Smooth muscle cell (in vitro differentiated cells): ENCODE measurements around the gene CREG2. TPM values are rescaled to one million over a fixed set of nuclear protein-coding genes. Genes with fewer than 3 reads are reported as not detected.

Experiments used
- DNase-seq: peaks from one replicate; lab custom pipeline; 2025; ENCODE audit not compliant: unreplicated experiment; lab: John Stamatoyannopoulos, UW
- H2AFZ ChIP-seq: fragments of 200-600 bp; sonication (generic); 2 replicates; pipeline ENCODE4 v1.6.0; 2016; ENCODE audit warnings: antibody characterized with exemption, low read depth, mild to moderate bottlenecking
- H3F3A ChIP-seq: fragments of 200-600 bp; sonication (generic); 2 replicates; pipeline ENCODE4 v1.6.0; 2017; ENCODE audit warnings: antibody characterized with exemption, low read depth
- H3K27ac ChIP-seq: fragments of 200-600 bp; sonication (generic); 2 replicates; pipeline ENCODE4 v1.5.1; 2016; ENCODE audit warnings: low read depth, mild to moderate bottlenecking
- H3K27me3 ChIP-seq: fragments of 200-600 bp; sonication (generic); 2 replicates; pipeline ENCODE4 v1.6.1; 2016; ENCODE audit warnings: low read depth, mild to moderate bottlenecking
- H3K36me3 ChIP-seq: fragments of 200-600 bp; sonication (generic); 2 replicates; pipeline ENCODE4 v1.5.1; 2016; ENCODE audit warnings: low read depth
- H3K4me1 ChIP-seq: fragments of 200-600 bp; sonication (generic); 2 replicates; pipeline ENCODE4 v1.5.1; 2016; ENCODE audit warnings: low read depth
- H3K4me2 ChIP-seq: fragments of 200-600 bp; sonication (generic); 2 replicates; pipeline ENCODE4 v1.6.0; 2016; ENCODE audit warnings: mild to moderate bottlenecking
- H3K4me3 ChIP-seq: fragments of 200-600 bp; sonication (generic); 2 replicates; pipeline ENCODE4 v1.5.1; 2016; ENCODE audit warnings: mild to moderate bottlenecking
- H3K79me2 ChIP-seq: fragments of 200-600 bp; sonication (generic); 2 replicates; pipeline ENCODE4 v1.6.0; 2016; ENCODE audit warnings: low read depth, mild to moderate bottlenecking
- H3K9ac ChIP-seq: fragments of 200-600 bp; sonication (generic); 2 replicates; pipeline ENCODE4 v1.6.0; 2016; ENCODE audit warnings: low read depth
- H3K9me3 ChIP-seq: fragments of 200-600 bp; sonication (generic); replicated peaks from 2 replicates; pipeline ENCODE4 v1.5.1; 2016; ENCODE audit warnings: low read depth
- H4K20me1 ChIP-seq: fragments of 200-600 bp; sonication (generic); 2 replicates; pipeline ENCODE4 v1.6.0; 2016; ENCODE audit warnings: low read depth
- WGBS: methylation state at CpG from one replicate; pipeline ENCODE4 v1.1.7; 2016; ENCODE audit warnings: low lambda C conversion rate; 5-methylcytosine and 5-hydroxymethylcytosine counted together
- polyA plus RNA-seq: library from polyadenylated mRNA; unstranded; fragments of >200 nt; fragmentation: Nextera tagmentation; extraction: Ambion mirVana; gene quantifications from 2 replicates; pipeline ENCODE4 v1.2.1, GENCODE V29; 2016
- total RNA-seq: library from RNA; depleted of rRNA; stranded (reverse); fragments of >200 nt; gene quantifications from 2 replicates; pipeline ENCODE4 v1.2.3, GENCODE V29; 2014
- TF ChIP-seq, protein P1 (sequence below): fragments of 200-600 bp; sonication (generic); IDR thresholded peaks from 2 replicates; pipeline ENCODE4 v1.5.1; 2017; ENCODE audit warnings: borderline replicate concordance, mild to moderate bottlenecking, antibody characterized with exemption; ENCODE audit not compliant: insufficient read depth, poor library complexity, severe bottlenecking

Gene CREG2
- total and polyA plus RNA-seq, 2 experiments from 2014 or later = 0.62 to 1.2 TPM

DNA sequence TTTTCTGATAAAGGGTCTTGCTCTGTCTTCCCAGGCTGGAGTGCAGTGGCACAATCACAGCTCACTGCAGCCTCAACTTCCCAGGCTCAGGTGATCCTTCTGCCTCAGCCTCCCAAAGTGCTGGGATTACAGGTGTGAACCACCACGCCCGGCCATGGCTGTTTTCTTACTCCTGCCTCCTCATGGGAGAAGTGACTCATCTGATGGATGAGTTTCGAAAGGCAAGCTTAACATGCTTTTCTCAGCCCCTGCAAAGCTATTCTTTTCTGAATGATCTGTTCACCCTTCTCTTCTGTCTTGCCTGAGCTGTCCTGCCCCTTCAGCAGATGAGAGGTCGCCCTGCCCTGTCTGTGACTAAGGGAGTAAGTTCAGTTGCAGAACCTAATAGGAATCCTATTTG is 929 bp upstream of the CREG2 start:
- no peaks in the 10 kb centered on the region for H3K9me3 ChIP-seq
- no peak overlapping the region for H3K4me2 ChIP-seq
- no peak overlapping the region for H2AFZ ChIP-seq
- no peaks in the 10 kb centered on the region for H3F3A ChIP-seq
- no peaks in the 10 kb centered on the region for H3K36me3 ChIP-seq
- H3K27ac ChIP-seq = peak overlapping the region; percentile 41
- no peak overlapping the region for H3K4me3 ChIP-seq
- TF ChIP-seq, protein P1, sequence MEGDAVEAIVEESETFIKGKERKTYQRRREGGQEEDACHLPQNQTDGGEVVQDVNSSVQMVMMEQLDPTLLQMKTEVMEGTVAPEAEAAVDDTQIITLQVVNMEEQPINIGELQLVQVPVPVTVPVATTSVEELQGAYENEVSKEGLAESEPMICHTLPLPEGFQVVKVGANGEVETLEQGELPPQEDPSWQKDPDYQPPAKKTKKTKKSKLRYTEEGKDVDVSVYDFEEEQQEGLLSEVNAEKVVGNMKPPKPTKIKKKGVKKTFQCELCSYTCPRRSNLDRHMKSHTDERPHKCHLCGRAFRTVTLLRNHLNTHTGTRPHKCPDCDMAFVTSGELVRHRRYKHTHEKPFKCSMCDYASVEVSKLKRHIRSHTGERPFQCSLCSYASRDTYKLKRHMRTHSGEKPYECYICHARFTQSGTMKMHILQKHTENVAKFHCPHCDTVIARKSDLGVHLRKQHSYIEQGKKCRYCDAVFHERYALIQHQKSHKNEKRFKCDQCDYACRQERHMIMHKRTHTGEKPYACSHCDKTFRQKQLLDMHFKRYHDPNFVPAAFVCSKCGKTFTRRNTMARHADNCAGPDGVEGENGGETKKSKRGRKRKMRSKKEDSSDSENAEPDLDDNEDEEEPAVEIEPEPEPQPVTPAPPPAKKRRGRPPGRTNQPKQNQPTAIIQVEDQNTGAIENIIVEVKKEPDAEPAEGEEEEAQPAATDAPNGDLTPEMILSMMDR = no peak
- 23% methylated on average over 4 of the region's 4 CpGs for WGBS
- DNase-seq = no peak
- H3K4me1 ChIP-seq = no peaks in the 10 kb centered on the region
- H3K27me3 ChIP-seq = peaks cover 50% of the 10 kb centered on the region
- no peaks in the 10 kb centered on the region for H4K20me1 ChIP-seq
- H3K9ac ChIP-seq = no peak overlapping the region
- no peaks in the 10 kb centered on the region for H3K79me2 ChIP-seq

DNA sequence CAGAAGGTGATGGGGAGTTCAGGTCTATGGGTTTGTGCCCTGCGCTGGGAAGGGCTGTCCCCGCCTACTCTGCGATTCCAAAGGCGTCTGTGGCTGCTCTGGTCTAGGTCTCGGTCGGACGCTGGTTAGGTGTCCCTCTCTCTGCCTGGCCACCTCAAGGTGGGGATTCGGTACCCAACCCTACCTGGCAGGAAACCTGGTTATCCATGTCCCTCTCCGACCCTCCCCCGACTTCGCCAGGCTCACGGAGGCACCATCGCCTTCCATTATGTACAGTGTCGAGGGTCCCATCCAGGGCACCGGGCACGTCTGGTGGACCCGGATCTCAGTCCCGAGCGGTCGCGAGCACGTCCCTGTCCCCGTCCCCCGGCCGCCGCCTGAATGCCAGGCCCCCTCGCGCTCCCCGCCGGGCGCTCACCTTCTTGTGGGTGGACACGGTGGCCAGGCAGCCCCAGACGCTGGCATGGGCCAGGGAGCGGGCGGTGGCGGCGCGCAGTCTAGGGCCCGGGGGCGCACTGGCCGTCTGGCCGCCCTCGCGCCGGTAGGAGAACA is 628 bp downstream of the CREG2 start:
- 4% methylated on average over 42 of the region's 45 CpGs for WGBS
- Histone ChIP-seq H3K4me3 (peak overlapping the region; percentile 56), H3K36me3 (no peaks in the 10 kb centered on the region), H3K27me3 (peaks cover 50% of the 10 kb centered on the region), H3K79me2 (no peaks in the 10 kb centered on the region), H3K9ac (no peak overlapping the region), H3F3A (no peaks in the 10 kb centered on the region), H3K4me2 (peak overlapping the region; percentile 92), H2AFZ (no peak overlapping the region), H3K27ac (no peak overlapping the region), H3K4me1 (no peaks in the 10 kb centered on the region), H4K20me1 (no peaks in the 10 kb centered on the region), H3K9me3 (no peaks in the 10 kb centered on the region)
- DNase-seq = no peak
- TF ChIP-seq, protein P1 = no peak

DNA sequence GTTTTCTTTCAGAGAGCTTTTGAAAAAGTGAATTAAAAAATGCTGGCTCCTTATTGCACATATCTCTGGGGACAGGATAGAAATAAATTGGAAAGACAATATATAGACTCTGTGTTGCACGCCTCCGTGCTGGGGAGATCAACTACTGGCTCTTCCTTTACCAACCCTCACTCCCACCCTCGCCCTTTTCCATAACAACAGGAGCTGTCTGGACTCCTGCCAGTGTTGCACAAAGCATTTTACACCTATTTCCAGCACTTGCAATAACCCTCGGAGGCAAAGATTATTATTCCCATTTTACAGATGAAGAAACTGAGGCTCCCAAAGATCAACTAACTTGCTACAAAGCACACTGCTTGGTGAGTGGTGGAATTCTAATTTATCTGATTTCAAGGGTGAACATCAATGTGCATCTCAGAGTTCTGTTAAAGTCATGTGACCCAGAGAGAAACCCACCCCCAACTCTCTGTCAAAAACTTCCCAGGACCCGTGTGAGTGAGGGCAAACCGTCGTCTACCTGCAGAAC is 4.2 kb downstream of the CREG2 start:
- H3K79me2 ChIP-seq = no peaks in the 10 kb centered on the region
- DNase-seq = no peak
- no peaks in the 10 kb centered on the region for H3K36me3 ChIP-seq

More for the DNA sequence above, 4.2 kb downstream of the CREG2 start:
- Histone ChIP-seq H2AFZ (no peak overlapping the region), H3K4me1 (no peaks in the 10 kb centered on the region), H3K27ac (no peak overlapping the region), H3K4me3 (no peak overlapping the region), H3K27me3 (peaks cover 44% of the 10 kb centered on the region), H3F3A (no peaks in the 10 kb centered on the region), H4K20me1 (no peaks in the 10 kb centered on the region), H3K9me3 (no peaks in the 10 kb centered on the region), H3K9ac (no peak overlapping the region), H3K4me2 (no peak overlapping the region)
- TF ChIP-seq, protein P1 = no peak
- 89% methylated on average over 7 of the region's 7 CpGs for WGBS
